ENCODE measurements around the gene PSMC3. TPM values are rescaled to one million over a fixed set of nuclear protein-coding genes. Genes with fewer than 3 reads are reported as not detected.

The PSMC3 gene
- total and polyA plus RNA-seq, 10 donors, result 59.7 to 105 (median 71.7) TPM

GRCh38 chr11:47374720-47375019 lies 51.6 kb downstream of the PSMC3 start:
- peaks cover 4 to 87% (median 32%) of the 10 kb centered on the region in 6 donors for H3K4me1 ChIP-seq
- TF ChIP-seq CTCF (IDR thresholded peaks at IDR 0.05 in 8 of 11, conservative IDR thresholded peaks at IDR 0.05 in 3 of 11) (no peak), POLR2A (IDR thresholded peaks at IDR 0.05) (no peak), POLR2AphosphoS5 (IDR thresholded peaks at IDR 0.05) (no peak)
- H3K27me3 ChIP-seq (replicated peaks in 1 of 7), result no peaks in the 10 kb centered on the region
- peak overlapping the region; percentile 30 to 98 (median 94) for H3K27ac ChIP-seq
- H3K9me3 ChIP-seq, result no peaks in the 10 kb centered on the region
- DNase-seq, result peak; percentile 78
- intact Hi-C loops (cut with DNase I; ENCODE audit: low total_unique reads), result no loop called here
- H3K4me3 ChIP-seq, result peak overlapping the region in 6 of 8 donors; percentile 45 to 77 (median 54)
- peaks cover 0 to 66% (median 17%) of the 10 kb centered on the region in 6 donors for H3K36me3 ChIP-seq
- WGBS, 5 donors, result 62 to 84% (median 74%) methylated on average over 5 of the region's 5 CpGs

GRCh38 chr11:47373876-47374719 lies 52.1 kb downstream of the PSMC3 start:
- peak; percentile 96 for DNase-seq
- peaks cover 4 to 90% (median 30%) of the 10 kb centered on the region in 6 donors for H3K4me1 ChIP-seq
- peaks cover 0 to 72% (median 17%) of the 10 kb centered on the region in 6 donors for H3K36me3 ChIP-seq
- peak overlapping the region; percentile 30 to 98 (median 94) for H3K27ac ChIP-seq
- H3K9me3 ChIP-seq, result no peaks in the 10 kb centered on the region
- TF ChIP-seq POLR2AphosphoS5 (IDR thresholded peaks at IDR 0.05) (peak; percentile 73 to 83 (median 74)), CTCF (IDR thresholded peaks at IDR 0.05 in 8 of 11, conservative IDR thresholded peaks at IDR 0.05 in 3 of 11) (peak; percentile 88 to 97 (median 93)), POLR2A (IDR thresholded peaks at IDR 0.05) (no peak)
- peak overlapping the region in 5 of 8 donors; percentile 45 to 77 (median 56) for H3K4me3 ChIP-seq
- WGBS, 5 donors, result 36 to 47% (median 40%) methylated on average over 15 to 19 of the region's 19 CpGs
- intact Hi-C loops (cut with DNase I; ENCODE audit: low total_unique reads), result loop anchor here (2.0 kb wide), 1 partner anchor 39 kb away; no protein-coding TSS in a partner anchor
- no peaks in the 10 kb centered on the region for H3K27me3 ChIP-seq (replicated peaks in 1 of 7)

- TF ChIP-seq POLR2A (IDR thresholded peaks at IDR 0.05), result no peak
- TF ChIP-seq CTCF (IDR thresholded peaks at IDR 0.05 in 8 of 11, conservative IDR thresholded peaks at IDR 0.05 in 3 of 11), result no peak
- no peak for TF ChIP-seq POLR2AphosphoS5 (IDR thresholded peaks at IDR 0.05)
- Histone ChIP-seq H3K4me3 (no peak overlapping the region), H3K4me1 (peaks cover 4 to 97% (median 27%) of the 10 kb centered on the region in 6 donors), H3K36me3 (peaks cover 0 to 89% (median 25%) of the 10 kb centered on the region in 6 donors), H3K27me3 (replicated peaks in 1 of 7) (no peaks in the 10 kb centered on the region), H3K9me3 (no peaks in the 10 kb centered on the region), H3K27ac (peak overlapping the region in 2 of 8 donors; percentile 27 to 98)
- peak; percentile 61 for DNase-seq
- WGBS, 5 donors, result 72 to 89% (median 84%) methylated on average over 7 of the region's 7 CpGs
- intact Hi-C loops (cut with DNase I; ENCODE audit: low total_unique reads), result loop anchor here (2.0 kb wide), 1 partner anchor 40 kb away; no protein-coding TSS in a partner anchor
These were observed 53.8 kb downstream of the PSMC3 start for GRCh38 chr11:47372422-47372821.

GRCh38 chr11:47369676-47370075 lies 56.6 kb downstream of the PSMC3 start:
- Histone ChIP-seq H3K4me1 (peaks cover 4 to 97% (median 21%) of the 10 kb centered on the region in 6 donors), H3K4me3 (no peak overlapping the region), H3K27me3 (replicated peaks in 1 of 7) (no peaks in the 10 kb centered on the region), H3K27ac (no peak overlapping the region), H3K36me3 (peaks cover 0 to 100% (median 27%) of the 10 kb centered on the region in 6 donors), H3K9me3 (no peaks in the 10 kb centered on the region)
- DNase-seq, result no peak
- TF ChIP-seq POLR2A (IDR thresholded peaks at IDR 0.05) (no peak), POLR2AphosphoS5 (IDR thresholded peaks at IDR 0.05) (no peak)
- intact Hi-C loops (cut with DNase I; ENCODE audit: low total_unique reads), result no loop called here
- WGBS, 5 donors, result 47 to 62% (median 56%) methylated on average over 3 of the region's 3 CpGs

Small RNA genes lying within 50 kb of the gene (microRNA-seq; reads per million reads assigned to microRNA genes)
- 0 reads per million in 3 donors for gene MIR4487

Small RNA genes lying within 50 kb of the gene (small RNA-seq; reads per million reads assigned to genes)
- gene MIR4487, result 0 reads per million in 4 donors

Other genes with a start within 250 kb of the PSMC3 start
- 100 to 1,000 TPM in 4 of 7 donors, 10 to 100 TPM in 3; 83.3 to 216 (median 109) TPM for gene ARFGAP2, start 249.6 kb downstream of the PSMC3 start, total RNA-seq
- 10 to 100 TPM; 46.7 to 79.9 (median 56.1) TPM for gene ARFGAP2, start 249.6 kb downstream of the PSMC3 start, polyA plus RNA-seq
- 10 to 100 TPM in 1 of 7 donors, 1 to 10 TPM in 6; 2.4 to 13.0 (median 4.4) TPM for gene PACSIN3, start 240.0 kb downstream of the PSMC3 start, total RNA-seq
- gene PACSIN3, start 240.0 kb downstream of the PSMC3 start, polyA plus RNA-seq, result 1 to 10 TPM; 1.2 to 3.5 (median 1.4) TPM
- gene DDB2, start 211.5 kb downstream of the PSMC3 start, total RNA-seq, result 10 to 100 TPM; 29.5 to 66.3 (median 42.5) TPM
- 100 to 1,000 TPM in 1 of 3 donors, 10 to 100 TPM in 2; 49.4 to 173 (median 72.7) TPM for gene DDB2, start 211.5 kb downstream of the PSMC3 start, polyA plus RNA-seq
- gene ACP2, start 177.6 kb downstream of the PSMC3 start, total RNA-seq, result 100 to 1,000 TPM in 2 of 7 donors, 10 to 100 TPM in 5; 43.9 to 113 (median 59.8) TPM
- gene ACP2, start 177.6 kb downstream of the PSMC3 start, polyA plus RNA-seq, result 10 to 100 TPM; 18.9 to 34.4 (median 19.9) TPM
- gene NR1H3, start 168.4 kb downstream of the PSMC3 start, total RNA-seq, result 100 to 1,000 TPM in 5 of 7 donors, 10 to 100 TPM in 2; 59.1 to 129 (median 119) TPM
- gene NR1H3, start 168.4 kb downstream of the PSMC3 start, polyA plus RNA-seq, result 100 to 1,000 TPM; 136 to 227 (median 219) TPM
- 10 to 100 TPM; 53.6 to 82.4 (median 70.1) TPM for gene MADD, start 156.3 kb downstream of the PSMC3 start, total RNA-seq
- gene MADD, start 156.3 kb downstream of the PSMC3 start, polyA plus RNA-seq, result 10 to 100 TPM; 15.7 to 35.0 (median 26.1) TPM
- 1 to 10 TPM in 5 of 7 donors, under 1 TPM in 2; 0.91 to 4.7 (median 1.5) TPM for gene MYBPC3, start 73.7 kb downstream of the PSMC3 start, total RNA-seq
- 1 to 10 TPM in 2 of 3 donors, under 1 TPM in 1; 0.49 to 2.2 (median 1.4) TPM for gene MYBPC3, start 73.7 kb downstream of the PSMC3 start, polyA plus RNA-seq
- gene SPI1, start 47.9 kb downstream of the PSMC3 start, total RNA-seq, result 100 to 1,000 TPM in 6 of 7 donors, 10 to 100 TPM in 1; 95.7 to 366 (median 198) TPM
- 100 to 1,000 TPM in 1 of 3 donors, 10 to 100 TPM in 2; 84.2 to 128 (median 91.8) TPM for gene SPI1, start 47.9 kb downstream of the PSMC3 start, polyA plus RNA-seq
- gene SLC39A13, start 17.8 kb downstream of the PSMC3 start, total RNA-seq, result 10 to 100 TPM; 26.3 to 48.4 (median 43.2) TPM
- gene SLC39A13, start 17.8 kb downstream of the PSMC3 start, polyA plus RNA-seq, result 10 to 100 TPM; 21.7 to 40.2 (median 26.0) TPM
- gene RAPSN, start 22.7 kb upstream of the PSMC3 start, total RNA-seq, result 1 to 10 TPM in 3 of 7 donors, under 1 TPM in 2, not detected in 2; 0.42 to 1.6 (median 1.2) TPM
- 1 to 10 TPM in 1 of 3 donors, under 1 TPM in 2; 0.53 to 1.5 (median 0.74) TPM for gene RAPSN, start 22.7 kb upstream of the PSMC3 start, polyA plus RNA-seq
- 100 to 1,000 TPM; 107 to 171 (median 122) TPM for gene CELF1, start 126.7 kb upstream of the PSMC3 start, total RNA-seq
- gene CELF1, start 126.7 kb upstream of the PSMC3 start, polyA plus RNA-seq, result 10 to 100 TPM; 18.5 to 39.2 (median 30.9) TPM
- gene PTPMT1, start 139.2 kb upstream of the PSMC3 start, total RNA-seq, result 100 to 1,000 TPM in 1 of 7 donors, 10 to 100 TPM in 6; 26.1 to 101 (median 30.6) TPM
- 10 to 100 TPM; 40.9 to 55.2 (median 47.4) TPM for gene PTPMT1, start 139.2 kb upstream of the PSMC3 start, polyA plus RNA-seq
- 10 to 100 TPM; 14.3 to 22.4 (median 19.4) TPM for gene KBTBD4, start 152.5 kb upstream of the PSMC3 start, total RNA-seq
- 10 to 100 TPM in 1 of 3 donors, 1 to 10 TPM in 2; 8.7 to 13.3 (median 9.7) TPM for gene KBTBD4, start 152.5 kb upstream of the PSMC3 start, polyA plus RNA-seq
- gene NDUFS3, start 152.6 kb upstream of the PSMC3 start, total RNA-seq, result 10 to 100 TPM; 53.1 to 76.7 (median 68.5) TPM
- gene NDUFS3, start 152.6 kb upstream of the PSMC3 start, polyA plus RNA-seq, result 100 to 1,000 TPM; 122 to 141 (median 137) TPM
- gene FAM180B, start 160.2 kb upstream of the PSMC3 start, total RNA-seq, result not detected
- gene FAM180B, start 160.2 kb upstream of the PSMC3 start, polyA plus RNA-seq, result under 1 TPM in 2 of 3 donors, not detected in 1; 0.07 to 0.22 TPM
- gene C1QTNF4, start 168.0 kb upstream of the PSMC3 start, total RNA-seq, result 1 to 10 TPM in 2 of 7 donors, under 1 TPM in 5; 0.41 to 2.5 (median 0.93) TPM
- 1 to 10 TPM; 1.6 to 1.9 (median 1.8) TPM for gene C1QTNF4, start 168.0 kb upstream of the PSMC3 start, polyA plus RNA-seq
- 10 to 100 TPM; 22.0 to 47.1 (median 35.0) TPM for gene MTCH2, start 216.1 kb upstream of the PSMC3 start, total RNA-seq
- gene MTCH2, start 216.1 kb upstream of the PSMC3 start, polyA plus RNA-seq, result 10 to 100 TPM; 21.5 to 39.3 (median 38.0) TPM

Measured in spleen (tissue), 11 donors.